GM12892 (cell line): ENCODE data around the gene E2F1.

Experiments
- POLR2A ChIP-seq: IDR thresholded peaks from 2 replicates; pipeline ENCODE4 v1.6.1; 2011; ENCODE audit warnings: low read depth, low read length, control low read depth
- POLR2AphosphoS5 ChIP-seq: IDR thresholded peaks from 2 replicates; pipeline ENCODE4 v1.6.1; 2011; ENCODE audit warnings: low read depth, low read length, control low read depth
- TAF1 ChIP-seq: IDR thresholded peaks from 2 replicates; pipeline ENCODE4 v1.6.1; 2011; ENCODE audit warnings: low read depth, mild to moderate bottlenecking, control low read depth, low read length, borderline replicate concordance

DNA sequence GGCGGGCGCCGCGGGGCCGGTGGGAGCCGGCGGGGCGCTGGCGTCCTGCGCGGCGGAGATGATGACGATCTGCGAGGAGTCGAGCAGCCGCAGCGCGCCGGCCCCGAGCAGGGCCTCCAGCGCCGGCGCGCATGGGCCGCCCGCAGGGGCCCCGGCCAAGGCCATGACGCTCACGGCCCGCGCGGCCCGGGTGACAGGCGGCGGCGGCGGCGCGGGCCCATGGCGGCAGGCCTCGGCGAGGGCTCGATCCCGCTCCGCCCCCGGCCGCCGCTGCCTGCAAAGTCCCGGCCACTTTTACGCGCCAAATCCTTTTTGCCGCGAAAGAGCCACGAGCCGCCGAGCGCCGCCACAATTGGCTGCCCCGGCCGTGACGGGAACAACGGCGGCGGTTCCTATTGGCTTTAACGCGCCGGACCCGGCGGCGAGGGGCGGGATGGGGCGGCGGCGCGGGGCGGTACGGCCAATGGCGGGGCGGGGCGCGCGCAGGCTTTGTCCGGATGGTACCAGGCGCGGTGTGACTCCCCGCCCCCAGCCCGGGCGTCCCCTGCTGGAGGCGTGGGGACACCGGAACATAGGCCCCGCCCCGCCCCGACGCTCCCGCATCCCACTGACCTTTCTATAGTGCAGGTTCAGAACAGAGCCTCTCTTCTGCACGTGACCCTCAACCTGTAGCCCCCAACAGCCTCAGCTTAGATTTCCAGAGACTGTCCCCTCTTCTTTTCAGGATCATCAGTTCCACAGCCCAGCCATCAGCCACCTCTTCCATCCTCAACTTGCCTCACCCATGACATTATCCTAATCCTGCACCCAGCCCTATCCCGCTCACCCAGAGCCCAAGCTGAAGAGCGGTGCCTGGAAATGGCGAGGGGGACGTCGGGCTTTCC, at the start of gene E2F1:
- TF ChIP-seq POLR2A, result no peak; the same call in 1 of the 2 replicates
- no peak for TF ChIP-seq POLR2AphosphoS5
- TF ChIP-seq TAF1, result no peak
